ENCODE results near the gene TMEM41A. TPM values are rescaled to one million over a fixed set of nuclear protein-coding genes. Genes with fewer than 3 reads are reported as not detected.

TMEM41A gene
- total RNA-seq, 1 donor from 2014 or later = 10.0 TPM

GRCh38 chr3:185521349-185522138 is 22.7 kb upstream of the TMEM41A start:
- peak; percentile 23 for DNase-seq
- intact Hi-C loops (cut with micrococcal nuclease) = no loop called here

GRCh38 chr3:185519021-185519420 is 20.2 kb upstream of the TMEM41A start:
- Histone ChIP-seq H3K4me1 (peaks cover 5% of the 10 kb centered on the region), H3K36me3 (no peaks in the 10 kb centered on the region), H3K9me3 (replicated peaks) (no peaks in the 10 kb centered on the region), H3K27ac (replicated peaks) (no peak overlapping the region), H3K4me3 (no peak overlapping the region), H3K27me3 (ENCODE audit: low read depth) (no peaks in the 10 kb centered on the region)
- no peak for DNase-seq
- intact Hi-C loops (cut with micrococcal nuclease) = no loop called here
- TF ChIP-seq, protein P1, sequence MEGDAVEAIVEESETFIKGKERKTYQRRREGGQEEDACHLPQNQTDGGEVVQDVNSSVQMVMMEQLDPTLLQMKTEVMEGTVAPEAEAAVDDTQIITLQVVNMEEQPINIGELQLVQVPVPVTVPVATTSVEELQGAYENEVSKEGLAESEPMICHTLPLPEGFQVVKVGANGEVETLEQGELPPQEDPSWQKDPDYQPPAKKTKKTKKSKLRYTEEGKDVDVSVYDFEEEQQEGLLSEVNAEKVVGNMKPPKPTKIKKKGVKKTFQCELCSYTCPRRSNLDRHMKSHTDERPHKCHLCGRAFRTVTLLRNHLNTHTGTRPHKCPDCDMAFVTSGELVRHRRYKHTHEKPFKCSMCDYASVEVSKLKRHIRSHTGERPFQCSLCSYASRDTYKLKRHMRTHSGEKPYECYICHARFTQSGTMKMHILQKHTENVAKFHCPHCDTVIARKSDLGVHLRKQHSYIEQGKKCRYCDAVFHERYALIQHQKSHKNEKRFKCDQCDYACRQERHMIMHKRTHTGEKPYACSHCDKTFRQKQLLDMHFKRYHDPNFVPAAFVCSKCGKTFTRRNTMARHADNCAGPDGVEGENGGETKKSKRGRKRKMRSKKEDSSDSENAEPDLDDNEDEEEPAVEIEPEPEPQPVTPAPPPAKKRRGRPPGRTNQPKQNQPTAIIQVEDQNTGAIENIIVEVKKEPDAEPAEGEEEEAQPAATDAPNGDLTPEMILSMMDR (IDR thresholded peaks at IDR 0.05; ENCODE audit: borderline replicate concordance) = no peak

More at GRCh38 chr3:185521349-185522138, 22.7 kb upstream of the TMEM41A start:
- H3K27ac ChIP-seq (replicated peaks) = peak overlapping the region; percentile 61
- H3K9me3 ChIP-seq (replicated peaks) = no peaks in the 10 kb centered on the region
- H3K4me3 ChIP-seq = no peak overlapping the region
- peaks cover 5% of the 10 kb centered on the region for H3K4me1 ChIP-seq
- H3K27me3 ChIP-seq (ENCODE audit: low read depth) = peaks cover 5% of the 10 kb centered on the region
- TF ChIP-seq, protein P1 (IDR thresholded peaks at IDR 0.05; ENCODE audit: borderline replicate concordance) = no peak
- no peaks in the 10 kb centered on the region for H3K36me3 ChIP-seq

DNA sequence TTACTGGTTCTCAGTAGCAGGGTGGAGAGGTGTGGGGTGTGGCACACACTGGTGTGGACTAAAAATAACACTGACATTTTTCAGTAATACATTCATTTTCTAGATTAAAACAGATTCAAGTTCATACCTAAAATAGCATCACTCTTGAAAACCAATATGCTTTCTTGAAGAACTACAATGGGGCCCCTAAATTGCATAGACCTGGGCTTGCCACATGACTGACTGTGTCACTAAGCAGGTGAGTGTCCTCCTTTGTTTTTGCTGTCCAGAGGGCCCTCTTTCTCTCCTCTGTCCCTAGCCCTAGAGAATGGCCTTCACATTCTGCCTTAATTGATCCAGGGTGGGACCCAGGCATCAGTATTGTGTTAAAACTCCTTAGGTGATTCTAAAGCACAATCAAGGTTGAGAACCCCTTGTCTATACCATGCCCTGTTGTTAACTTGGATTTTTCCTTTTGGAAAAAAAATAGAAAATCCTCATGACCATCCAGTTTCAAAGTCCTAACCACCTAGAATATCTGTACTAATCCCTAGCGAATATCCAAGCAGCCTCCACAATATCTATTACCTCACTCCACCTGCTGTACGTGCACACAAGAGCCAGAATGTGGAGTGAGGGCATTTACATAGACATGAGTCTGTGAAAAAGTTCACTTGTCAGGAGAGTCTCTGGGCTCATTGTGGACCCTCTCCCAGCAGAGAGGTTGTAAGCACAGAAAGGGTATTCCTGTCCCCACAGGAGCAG is 18.7 kb upstream of the TMEM41A start:
- no peak overlapping the region for H3K27ac ChIP-seq (replicated peaks)
- TF ChIP-seq, protein P1 (IDR thresholded peaks at IDR 0.05; ENCODE audit: borderline replicate concordance) = no peak
- H3K27me3 ChIP-seq (ENCODE audit: low read depth) = no peaks in the 10 kb centered on the region
- H3K4me3 ChIP-seq = no peak overlapping the region
- no peaks in the 10 kb centered on the region for H3K36me3 ChIP-seq
- H3K4me1 ChIP-seq = peaks cover 5% of the 10 kb centered on the region
- H3K9me3 ChIP-seq (replicated peaks) = no peaks in the 10 kb centered on the region
- no peak for DNase-seq
- intact Hi-C loops (cut with micrococcal nuclease) = no loop called here

GRCh38 chr3:185511711-185512110 is 12.9 kb upstream of the TMEM41A start:
- Histone ChIP-seq H3K36me3 (no peaks in the 10 kb centered on the region), H3K4me1 (no peaks in the 10 kb centered on the region), H3K27ac (replicated peaks) (no peak overlapping the region), H3K27me3 (ENCODE audit: low read depth) (no peaks in the 10 kb centered on the region), H3K9me3 (replicated peaks) (no peaks in the 10 kb centered on the region), H3K4me3 (no peak overlapping the region)
- no peak for DNase-seq
- TF ChIP-seq, protein P1 (IDR thresholded peaks at IDR 0.05; ENCODE audit: borderline replicate concordance) = no peak
- intact Hi-C loops (cut with micrococcal nuclease) = no loop called here

GRCh38 chr3:185508335-185508991 is 9.6 kb upstream of the TMEM41A start:
- H3K27me3 ChIP-seq (ENCODE audit: low read depth) = no peaks in the 10 kb centered on the region
- intact Hi-C loops (cut with micrococcal nuclease) = no loop called here
- H3K9me3 ChIP-seq (replicated peaks) = no peaks in the 10 kb centered on the region
- peak; percentile 16 for DNase-seq
- peak overlapping the region; percentile 31 for H3K27ac ChIP-seq (replicated peaks)
- peaks cover 7% of the 10 kb centered on the region for H3K4me1 ChIP-seq
- H3K36me3 ChIP-seq = no peaks in the 10 kb centered on the region
- no peak overlapping the region for H3K4me3 ChIP-seq
- TF ChIP-seq, protein P1 (IDR thresholded peaks at IDR 0.05; ENCODE audit: borderline replicate concordance) = no peak

Data from left ventricle myocardium inferior (tissue), 1 donor.